Tibial artery (tissue), 4 donors: ENCODE measurements around the gene AURKAIP1.

Source experiments
- DNase-seq, 2 donors: peaks; one replicate each; pipeline ENCODE4 v3.0.0-alpha.2; 2019
- H3K27ac ChIP-seq, 2 donors: fragments of 200-600 bp; sonication (generic) in 1 of 2; 1 replicate in 1 of 2; 2 replicates in 1 of 2; pipeline ENCODE4 v1.5.1; 2018 to 2019; ENCODE audit warnings: mild to moderate bottlenecking in 1 of 2
- H3K27me3 ChIP-seq, 2 donors: fragments of 200-600 bp; sonication (generic) in 1 of 2; one replicate each; pipeline versions ENCODE4 v1.5.1 to v1.6.0; 2016 to 2019
- H3K36me3 ChIP-seq, 3 donors: fragments of 200-600 bp; sonication (generic) in 2 of 3; one replicate each; pipeline ENCODE4 v1.5.1; 2016 to 2019; ENCODE audit warnings: mild to moderate bottlenecking in 2 of 3
- H3K4me1 ChIP-seq, 4 donors: fragments of 200-600 bp; sonication (generic) in 2 of 4; 1 replicate in 3 of 4; 2 replicates in 1 of 4; pipeline ENCODE4 v1.5.1; 2016 to 2019
- H3K4me3 ChIP-seq, 2 donors: fragments of 200-600 bp; sonication (generic) in 1 of 2; 1 replicate in 1 of 2; 2 replicates in 1 of 2; pipeline ENCODE4 v1.5.1; 2018 to 2019; ENCODE audit warnings: mild to moderate bottlenecking in 2 of 2
- H3K9me3 ChIP-seq, 3 donors: fragments of 200-600 bp; sonication (generic) in 1 of 3; one replicate each; pipeline ENCODE4 v1.5.1; 2016 to 2019
- CTCF ChIP-seq, 2 experiments: fragments of 200-600 bp in 1 of 2; fragments of 450-650 bp in 1 of 2; IDR thresholded peaks; one replicate each; pipeline ENCODE4 v1.5.1; 2017 to 2019; ENCODE audit warnings: antibody characterized with exemption in 2 of 2, mild to moderate bottlenecking in 1 of 2, moderate library complexity in 1 of 2
- intact Hi-C: fragments of 100-400 bp; cut with DNase I; formaldehyde crosslinking; loops from one replicate; pipeline ENCODE4 v1.15.0; 2023; ENCODE audit warnings: low total_unique reads

Gene AURKAIP1

GRCh38 chr1:1367315-1367714, 7.7 kb downstream of the AURKAIP1 start:
- Histone ChIP-seq H3K4me3 (no peak overlapping the region), H3K36me3 (peaks cover 0 to 2% (median 0%) of the 10 kb centered on the region in 3 donors), H3K9me3 (no peaks in the 10 kb centered on the region), H3K27ac (no peak overlapping the region), H3K4me1 (peaks cover 0 to 9% (median 8%) of the 10 kb centered on the region in 4 donors), H3K27me3 (no peaks in the 10 kb centered on the region)
- no peak for TF ChIP-seq CTCF (IDR thresholded peaks at IDR 0.05)
- intact Hi-C loops: no loop called here
- no peak for DNase-seq

GRCh38 chr1:1366699-1367066, 8.3 kb downstream of the AURKAIP1 start:
- H3K27ac ChIP-seq: no peak overlapping the region
- DNase-seq: no peak
- TF ChIP-seq CTCF (IDR thresholded peaks at IDR 0.05): no peak
- no peaks in the 10 kb centered on the region for H3K27me3 ChIP-seq
- no peak overlapping the region for H3K4me3 ChIP-seq
- H3K36me3 ChIP-seq: no peaks in the 10 kb centered on the region
- H3K4me1 ChIP-seq: peaks cover 0 to 9% (median 2%) of the 10 kb centered on the region in 4 donors
- intact Hi-C loops: no loop called here
- H3K9me3 ChIP-seq: no peaks in the 10 kb centered on the region

GRCh38 chr1:1365875-1366698, 8.9 kb downstream of the AURKAIP1 start:
- no peaks in the 10 kb centered on the region for H3K9me3 ChIP-seq
- DNase-seq: no peak
- intact Hi-C loops: no loop called here
- no peak overlapping the region for H3K27ac ChIP-seq
- no peaks in the 10 kb centered on the region for H3K27me3 ChIP-seq
- no peak overlapping the region for H3K4me3 ChIP-seq
- H3K4me1 ChIP-seq: peaks cover 0 to 13% (median 4%) of the 10 kb centered on the region in 4 donors
- H3K36me3 ChIP-seq: no peaks in the 10 kb centered on the region
- TF ChIP-seq CTCF (IDR thresholded peaks at IDR 0.05): no peak

GRCh38 chr1:1364266-1364665, 10.7 kb downstream of the AURKAIP1 start:
- intact Hi-C loops: no loop called here
- Histone ChIP-seq H3K36me3 (no peaks in the 10 kb centered on the region), H3K4me1 (peaks cover 0 to 31% (median 20%) of the 10 kb centered on the region in 4 donors), H3K27me3 (no peaks in the 10 kb centered on the region), H3K9me3 (no peaks in the 10 kb centered on the region), H3K4me3 (no peak overlapping the region), H3K27ac (no peak overlapping the region)
- TF ChIP-seq CTCF (IDR thresholded peaks at IDR 0.05): no peak
- no peak for DNase-seq

GRCh38 chr1:1361982-1362423, 13.0 kb downstream of the AURKAIP1 start:
- DNase-seq: peak; percentile 65 to 81

More at GRCh38 chr1:1361982-1362423, 13.0 kb downstream of the AURKAIP1 start:
- no peak overlapping the region for H3K4me3 ChIP-seq
- no peaks in the 10 kb centered on the region for H3K36me3 ChIP-seq
- no peaks in the 10 kb centered on the region for H3K27me3 ChIP-seq
- H3K27ac ChIP-seq: peak overlapping the region; percentile 23 to 97
- intact Hi-C loops: no loop called here
- no peaks in the 10 kb centered on the region for H3K9me3 ChIP-seq
- peaks cover 0 to 54% (median 38%) of the 10 kb centered on the region in 4 donors for H3K4me1 ChIP-seq
- TF ChIP-seq CTCF (IDR thresholded peaks at IDR 0.05): no peak
